ENCODE data around the gene PLA2G6. TPM values are rescaled to one million over a fixed set of nuclear protein-coding genes. Genes with fewer than 3 reads are reported as not detected.
"Not testable (repeated sequence)": the region's sequence is repeated elsewhere in the genome, so short reads cannot be mapped to it uniquely, and the experiment has no call there.

Gene PLA2G6
- total RNA-seq, 1 experiment from 2014 or later: 88.0 TPM

DNA sequence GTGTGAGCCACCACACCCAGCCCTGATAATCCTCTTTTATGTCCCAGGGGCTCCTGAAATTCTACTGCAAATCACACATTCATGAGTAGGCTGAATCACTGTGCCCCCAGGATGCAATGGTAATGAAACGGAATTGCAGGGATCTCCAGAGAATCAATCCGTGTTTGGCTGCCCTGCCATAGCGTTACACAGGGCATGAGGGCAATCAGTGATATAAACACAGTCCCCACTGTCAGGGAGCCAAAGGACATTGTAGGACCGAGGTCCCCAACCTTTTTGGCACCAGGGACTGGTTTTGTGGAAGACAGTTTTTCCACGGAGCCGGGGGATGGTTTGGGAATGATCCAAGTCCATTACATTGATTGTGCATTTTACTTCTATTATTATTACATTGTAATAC, 9.0 kb upstream of the PLA2G6 start:
- H3K9me3 ChIP-seq (ENCODE audit: low read length): no peaks in the 10 kb centered on the region
- no peaks in the 10 kb centered on the region for H4K20me1 ChIP-seq (ENCODE audit: insufficient read depth, low read depth, low read length)
- DNase-seq: no peak
- no peak overlapping the region for H3K27ac ChIP-seq (ENCODE audit: low read length)
- no peaks in the 10 kb centered on the region for H3K79me2 ChIP-seq (ENCODE audit: low read length)
- no peak overlapping the region for H3K4me3 ChIP-seq (ENCODE audit: low read length)
- H3K36me3 ChIP-seq (ENCODE audit: insufficient read depth, low read length): no peaks in the 10 kb centered on the region
- H3K9ac ChIP-seq (ENCODE audit: low read length): no peak overlapping the region
- H2AFZ ChIP-seq (ENCODE audit: low read length): no peak overlapping the region
- no peaks in the 10 kb centered on the region for H3K9me2 ChIP-seq (replicated peaks; ENCODE audit: insufficient read depth, low read length)
- no peaks in the 10 kb centered on the region for H3K27me3 ChIP-seq (ENCODE audit: low read length)
- H3K4me2 ChIP-seq (ENCODE audit: low read depth, low read length, poor library complexity, severe bottlenecking): no peak overlapping the region
- peaks cover 11% of the 10 kb centered on the region for H3K4me1 ChIP-seq (ENCODE audit: low read length)

GRCh38 chr22:38189104-38189503, 7.5 kb upstream of the PLA2G6 start:
- Histone ChIP-seq H3K9me2 (replicated peaks; ENCODE audit: insufficient read depth, low read length) (no peaks in the 10 kb centered on the region), H3K9ac (ENCODE audit: low read length) (no peak overlapping the region)
- DNase-seq: no peak

DNA sequence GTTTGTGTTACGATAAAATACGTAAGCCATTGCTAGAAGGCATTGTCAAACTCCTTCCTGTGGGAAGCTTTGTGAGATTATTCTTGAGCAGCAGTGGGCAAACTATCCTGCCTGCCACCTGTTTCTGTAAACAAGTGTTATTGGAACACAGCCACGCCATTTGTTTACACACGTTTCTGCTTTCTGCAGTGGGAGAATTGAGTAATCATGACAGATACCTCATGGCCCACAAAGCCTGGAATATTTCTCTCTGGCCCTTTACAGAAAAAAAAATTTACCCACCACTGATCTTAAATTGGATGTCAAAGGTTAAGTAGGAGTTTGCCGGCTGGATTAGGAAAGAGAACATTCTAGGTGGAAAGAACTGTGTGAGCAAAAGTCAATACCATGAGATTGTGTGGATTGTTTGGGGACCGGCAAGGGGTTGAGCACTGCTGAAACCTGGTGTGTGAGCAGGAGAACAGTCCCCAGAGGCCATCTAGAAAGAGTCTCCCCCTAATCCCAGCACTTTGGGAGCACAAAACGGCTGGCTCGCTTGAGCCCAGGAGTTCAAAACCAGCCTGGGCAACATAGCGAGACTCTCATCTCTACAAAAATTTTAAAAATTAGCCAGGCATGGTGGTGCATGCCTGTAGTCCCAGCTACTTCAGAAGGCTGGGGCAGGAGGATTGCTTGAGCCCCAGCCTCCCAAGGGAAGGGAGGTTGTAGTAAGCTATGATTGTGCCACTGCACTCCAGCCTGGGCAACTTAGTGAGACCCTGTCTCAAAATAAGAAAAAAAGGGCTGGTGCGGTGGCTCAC, 6.0 kb upstream of the PLA2G6 start:
- Histone ChIP-seq H3K4me2 (ENCODE audit: low read depth, low read length, poor library complexity, severe bottlenecking) (no peak overlapping the region), H3K79me2 (ENCODE audit: low read length) (no peaks in the 10 kb centered on the region), H3K9me2 (replicated peaks; ENCODE audit: insufficient read depth, low read length) (no peaks in the 10 kb centered on the region), H2AFZ (ENCODE audit: low read length) (no peak overlapping the region), H3K4me3 (ENCODE audit: low read length) (no peak overlapping the region), H3K9me3 (ENCODE audit: low read length) (no peaks in the 10 kb centered on the region), H4K20me1 (ENCODE audit: insufficient read depth, low read depth, low read length) (no peaks in the 10 kb centered on the region), H3K9ac (ENCODE audit: low read length) (no peak overlapping the region), H3K36me3 (ENCODE audit: insufficient read depth, low read length) (no peaks in the 10 kb centered on the region), H3K27me3 (ENCODE audit: low read length) (no peaks in the 10 kb centered on the region), H3K27ac (ENCODE audit: low read length) (no peak overlapping the region), H3K4me1 (ENCODE audit: low read length) (no peaks in the 10 kb centered on the region)
- DNase-seq: no peak

More at GRCh38 chr22:38189104-38189503, 7.5 kb upstream of the PLA2G6 start:
- H3K27ac ChIP-seq (ENCODE audit: low read length): no peak overlapping the region
- H3K4me2 ChIP-seq (ENCODE audit: low read depth, low read length, poor library complexity, severe bottlenecking): no peak overlapping the region
- no peak overlapping the region for H3K4me3 ChIP-seq (ENCODE audit: low read length)
- no peaks in the 10 kb centered on the region for H4K20me1 ChIP-seq (ENCODE audit: insufficient read depth, low read depth, low read length)
- no peaks in the 10 kb centered on the region for H3K4me1 ChIP-seq (ENCODE audit: low read length)
- H3K9me3 ChIP-seq (ENCODE audit: low read length): no peaks in the 10 kb centered on the region
- no peak overlapping the region for H2AFZ ChIP-seq (ENCODE audit: low read length)
- H3K27me3 ChIP-seq (ENCODE audit: low read length): no peaks in the 10 kb centered on the region
- no peaks in the 10 kb centered on the region for H3K79me2 ChIP-seq (ENCODE audit: low read length)
- no peaks in the 10 kb centered on the region for H3K36me3 ChIP-seq (ENCODE audit: insufficient read depth, low read length)

DNA sequence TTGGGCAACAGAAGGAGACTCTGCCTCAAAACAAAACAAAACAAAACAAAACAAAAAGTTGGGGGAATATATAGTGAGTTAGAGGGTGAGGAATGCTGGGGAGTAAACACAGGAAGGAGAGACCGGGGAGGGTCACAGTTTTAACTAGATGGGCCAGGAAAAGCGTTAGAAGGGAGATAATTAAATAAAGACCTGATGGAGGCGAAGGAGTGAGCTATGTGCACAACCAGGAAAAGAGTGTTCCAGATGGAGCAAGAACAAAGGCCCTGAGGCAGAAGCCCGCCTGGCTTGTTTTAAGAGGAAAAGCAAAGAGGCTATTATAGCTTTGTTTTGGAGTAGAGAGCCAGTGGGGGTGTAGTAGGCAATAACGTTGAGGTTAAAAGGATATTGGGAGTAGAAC, 4.8 kb upstream of the PLA2G6 start:
- no peak for DNase-seq
- Histone ChIP-seq H3K4me2 (ENCODE audit: low read depth, low read length, poor library complexity, severe bottlenecking) (no peak overlapping the region), H3K4me3 (ENCODE audit: low read length) (no peak overlapping the region), H2AFZ (ENCODE audit: low read length) (no peak overlapping the region), H3K27me3 (ENCODE audit: low read length) (no peaks in the 10 kb centered on the region), H3K9me2 (replicated peaks; ENCODE audit: insufficient read depth, low read length) (no peaks in the 10 kb centered on the region), H4K20me1 (ENCODE audit: insufficient read depth, low read depth, low read length) (no peaks in the 10 kb centered on the region), H3K9ac (ENCODE audit: low read length) (no peak overlapping the region), H3K27ac (ENCODE audit: low read length) (no peak overlapping the region), H3K79me2 (ENCODE audit: low read length) (peaks cover under 1% of the 10 kb centered on the region; the same call in 1 of the 2 replicates), H3K9me3 (ENCODE audit: low read length) (no peaks in the 10 kb centered on the region), H3K4me1 (ENCODE audit: low read length) (peaks cover 5% of the 10 kb centered on the region), H3K36me3 (ENCODE audit: insufficient read depth, low read length) (no peaks in the 10 kb centered on the region)

DNA sequence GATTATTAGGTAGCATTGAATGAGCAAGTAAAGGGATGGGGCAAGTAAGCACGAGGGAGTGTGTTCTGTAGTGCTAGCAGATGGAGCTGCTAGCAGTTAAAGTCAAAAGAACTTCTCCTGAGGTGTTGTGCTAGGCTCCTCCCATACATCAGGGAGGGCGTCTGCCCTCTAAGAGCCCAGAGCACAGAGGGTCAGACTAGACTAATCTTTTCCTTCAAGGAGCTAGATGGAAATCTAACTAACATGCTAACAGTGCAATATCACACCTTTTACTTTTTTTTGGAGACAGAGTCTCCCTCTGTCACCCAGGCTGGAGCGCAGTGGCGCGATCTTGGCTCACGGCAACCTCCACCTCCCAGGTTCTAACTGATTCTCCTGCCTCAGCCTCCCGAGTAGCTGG, 3.2 kb upstream of the PLA2G6 start:
- H3K9me3 ChIP-seq (ENCODE audit: low read length): no peaks in the 10 kb centered on the region
- H3K4me2 ChIP-seq (ENCODE audit: low read depth, low read length, poor library complexity, severe bottlenecking): no peak overlapping the region
- H3K27me3 ChIP-seq (ENCODE audit: low read length): no peaks in the 10 kb centered on the region
- no peaks in the 10 kb centered on the region for H4K20me1 ChIP-seq (ENCODE audit: insufficient read depth, low read depth, low read length)
- H3K4me1 ChIP-seq (ENCODE audit: low read length): peaks cover 18% of the 10 kb centered on the region
- DNase-seq: no peak
- H3K9me2 ChIP-seq (replicated peaks; ENCODE audit: insufficient read depth, low read length): no peaks in the 10 kb centered on the region
- no peaks in the 10 kb centered on the region for H3K36me3 ChIP-seq (ENCODE audit: insufficient read depth, low read length)
- no peak overlapping the region for H2AFZ ChIP-seq (ENCODE audit: low read length)
- H3K79me2 ChIP-seq (ENCODE audit: low read length): peaks cover 6% of the 10 kb centered on the region
- no peak overlapping the region for H3K27ac ChIP-seq (ENCODE audit: low read length)
- no peak overlapping the region for H3K4me3 ChIP-seq (ENCODE audit: low read length)
- H3K9ac ChIP-seq (ENCODE audit: low read length): no peak overlapping the region

DNA sequence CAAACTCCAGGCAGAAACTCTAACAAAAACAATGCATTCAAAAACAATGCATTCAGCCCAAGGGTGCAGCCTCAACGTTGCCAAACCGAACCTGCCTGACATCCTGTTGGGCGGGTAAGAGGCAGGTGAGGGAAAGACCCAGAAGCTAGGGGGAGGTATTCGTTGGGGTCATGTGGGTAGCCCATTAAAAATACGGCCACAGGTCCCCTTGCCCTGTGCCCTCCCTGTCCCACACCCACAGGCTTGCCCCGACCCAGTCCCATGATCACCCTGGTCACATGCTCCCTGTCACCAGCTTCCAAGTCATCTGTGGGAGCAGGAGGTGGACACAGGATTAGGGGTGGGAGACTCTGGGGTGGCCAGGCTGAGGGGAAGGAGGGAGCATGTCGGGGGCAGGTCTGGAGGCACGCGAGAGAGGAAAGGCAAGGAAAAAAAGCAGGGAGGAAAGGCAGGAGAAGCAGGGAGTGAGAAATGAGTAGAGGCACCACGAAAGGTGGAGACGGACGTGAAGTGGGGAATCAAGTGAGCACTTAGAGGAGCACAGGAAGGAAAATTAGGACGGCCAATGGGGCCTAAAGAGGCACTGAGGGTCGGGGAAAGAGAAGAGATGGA, 683 bp downstream of the PLA2G6 start:
- Histone ChIP-seq H3K27ac (ENCODE audit: low read length) (peak overlapping the region; percentile 86), H3K4me3 (ENCODE audit: low read length) (peak overlapping the region; percentile 81), H3K27me3 (ENCODE audit: low read length) (no peaks in the 10 kb centered on the region), H3K4me2 (ENCODE audit: low read depth, low read length, poor library complexity, severe bottlenecking) (peak overlapping the region; percentile 79), H3K9ac (ENCODE audit: low read length) (peak overlapping the region; percentile 90), H4K20me1 (ENCODE audit: insufficient read depth, low read depth, low read length) (no peaks in the 10 kb centered on the region), H3K4me1 (ENCODE audit: low read length) (peaks cover 20% of the 10 kb centered on the region), H3K36me3 (ENCODE audit: insufficient read depth, low read length) (no peaks in the 10 kb centered on the region), H2AFZ (ENCODE audit: low read length) (no peak overlapping the region), H3K9me3 (ENCODE audit: low read length) (no peaks in the 10 kb centered on the region), H3K79me2 (ENCODE audit: low read length) (peaks cover 11% of the 10 kb centered on the region), H3K9me2 (replicated peaks; ENCODE audit: insufficient read depth, low read length) (no peaks in the 10 kb centered on the region)
- DNase-seq: peak; percentile 68

DNA sequence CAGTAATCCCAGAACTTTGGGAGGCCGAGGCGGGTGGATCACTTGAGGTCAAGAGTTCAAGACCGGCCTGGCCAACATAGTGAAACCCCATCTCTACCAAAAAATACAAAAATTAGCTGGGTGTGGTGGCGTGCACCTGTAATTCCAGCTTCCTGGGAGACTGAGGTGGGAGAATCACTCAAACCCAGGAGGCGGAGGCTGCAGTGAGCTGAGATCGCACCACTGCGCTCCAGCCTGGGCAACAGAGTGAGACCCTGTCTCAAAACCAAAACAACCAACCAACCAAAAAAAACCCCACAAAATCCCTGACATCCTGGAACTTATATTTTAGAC, 3.1 kb downstream of the PLA2G6 start:
- Histone ChIP-seq H3K4me1 (ENCODE audit: low read length) (peaks cover 20% of the 10 kb centered on the region), H3K79me2 (ENCODE audit: low read length) (peaks cover 14% of the 10 kb centered on the region)
- not testable (repeated sequence) for H3K36me3 ChIP-seq (ENCODE audit: insufficient read depth, low read length); H3K27ac ChIP-seq (ENCODE audit: low read length); H3K9me3 ChIP-seq (ENCODE audit: low read length); DNase-seq; H3K9ac ChIP-seq (ENCODE audit: low read length); H3K27me3 ChIP-seq (ENCODE audit: low read length); H3K9me2 ChIP-seq (replicated peaks; ENCODE audit: insufficient read depth, low read length); H4K20me1 ChIP-seq (ENCODE audit: insufficient read depth, low read depth, low read length); H3K4me3 ChIP-seq (ENCODE audit: low read length); H3K4me2 ChIP-seq (ENCODE audit: low read depth, low read length, poor library complexity, severe bottlenecking); H2AFZ ChIP-seq (ENCODE audit: low read length)

GRCh38 chr22:38177926-38178604, 3.6 kb downstream of the PLA2G6 start:
- DNase-seq: no peak
- H3K4me2 ChIP-seq (ENCODE audit: low read depth, low read length, poor library complexity, severe bottlenecking): no peak overlapping the region
- peaks cover 22% of the 10 kb centered on the region for H3K4me1 ChIP-seq (ENCODE audit: low read length)
- no peaks in the 10 kb centered on the region for H3K36me3 ChIP-seq (ENCODE audit: insufficient read depth, low read length)
- H4K20me1 ChIP-seq (ENCODE audit: insufficient read depth, low read depth, low read length): no peaks in the 10 kb centered on the region
- H3K9ac ChIP-seq (ENCODE audit: low read length): no peak overlapping the region
- no peaks in the 10 kb centered on the region for H3K27me3 ChIP-seq (ENCODE audit: low read length)
- H3K27ac ChIP-seq (ENCODE audit: low read length): no peak overlapping the region
- H3K4me3 ChIP-seq (ENCODE audit: low read length): no peak overlapping the region
- no peaks in the 10 kb centered on the region for H3K9me2 ChIP-seq (replicated peaks; ENCODE audit: insufficient read depth, low read length)
- H3K9me3 ChIP-seq (ENCODE audit: low read length): no peaks in the 10 kb centered on the region
- peaks cover 14% of the 10 kb centered on the region for H3K79me2 ChIP-seq (ENCODE audit: low read length)
- H2AFZ ChIP-seq (ENCODE audit: low read length): no peak overlapping the region

All from Karpas-422 (cell line).